Activated T-helper 9 cell treated with anti-CD3 and anti-CD28 coated beads, Interleukin-2, amount 50 U/mL, for 16 hours (primary cell): Measurements from ENCODE around the gene BRD1.
"Not testable (repeated sequence)": the region's sequence is repeated elsewhere in the genome, so short reads cannot be mapped to it uniquely, and the experiment has no call there.

Experiments used
- DNase-seq: peaks from one replicate; pipeline ENCODE4 v3.0.0-alpha.2; 2020; ENCODE audit warnings: low read depth

The BRD1 gene

GRCh38 chr22:49853981-49854831 lies 26.5 kb upstream of the BRD1 start:
- no peak for DNase-seq

DNA sequence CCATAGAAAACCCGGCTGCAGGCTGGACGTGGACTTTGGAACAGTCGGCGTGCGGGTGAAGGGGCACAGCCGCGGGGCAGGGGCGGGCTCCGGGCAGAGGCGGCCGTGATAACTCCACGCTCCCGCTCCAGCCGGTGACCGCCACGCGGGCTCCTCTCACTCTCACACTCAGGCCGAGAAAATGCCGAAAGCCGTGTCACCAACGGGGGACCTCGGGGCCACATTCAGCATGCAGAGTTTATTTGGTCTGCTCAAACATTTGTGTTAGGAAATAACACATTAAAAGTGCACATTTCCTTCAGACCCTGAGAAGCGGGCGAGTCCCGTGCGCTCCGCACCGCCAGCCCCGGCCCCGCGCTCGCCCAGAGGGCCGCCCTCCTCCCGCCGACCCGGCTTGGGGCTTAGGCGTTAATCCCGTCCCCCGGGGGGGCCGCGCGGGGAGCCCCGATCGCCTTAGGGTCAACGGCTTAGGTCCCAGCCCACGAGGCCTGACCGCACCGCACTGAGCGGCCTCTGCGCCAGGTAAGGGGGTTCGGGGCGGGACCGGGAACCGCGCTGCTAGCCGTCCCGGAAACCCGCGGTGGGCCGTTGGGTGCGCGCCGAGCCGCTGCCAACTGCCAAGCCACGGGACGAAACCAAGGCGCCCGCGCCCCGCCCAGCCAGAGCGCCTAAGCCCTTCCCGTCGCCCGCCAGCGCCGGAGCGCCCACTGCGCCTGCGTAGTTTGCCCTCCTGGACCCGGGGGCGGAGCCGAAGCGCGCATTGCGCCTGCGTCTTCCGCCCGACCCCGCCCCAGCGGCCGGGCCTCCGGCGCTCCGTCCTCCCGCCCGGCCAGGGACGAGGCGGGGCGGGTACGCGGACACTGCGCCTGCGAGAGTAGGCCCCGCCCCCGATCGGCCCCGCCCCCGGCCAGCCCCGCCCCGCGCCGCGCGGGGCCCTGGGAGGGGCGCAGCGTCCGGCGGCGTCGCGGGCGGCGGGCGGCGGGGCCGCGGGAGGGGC lies 25.5 kb upstream of the BRD1 start, which contains the start of gene ZBED4:
Gene ZBED4, plus strand, starts transcription at position 947 of the 997 bp plus-strand sequence. CDS start 29,819 bp downstream, outside the sequence.
- peak; percentile 98 for DNase-seq

DNA sequence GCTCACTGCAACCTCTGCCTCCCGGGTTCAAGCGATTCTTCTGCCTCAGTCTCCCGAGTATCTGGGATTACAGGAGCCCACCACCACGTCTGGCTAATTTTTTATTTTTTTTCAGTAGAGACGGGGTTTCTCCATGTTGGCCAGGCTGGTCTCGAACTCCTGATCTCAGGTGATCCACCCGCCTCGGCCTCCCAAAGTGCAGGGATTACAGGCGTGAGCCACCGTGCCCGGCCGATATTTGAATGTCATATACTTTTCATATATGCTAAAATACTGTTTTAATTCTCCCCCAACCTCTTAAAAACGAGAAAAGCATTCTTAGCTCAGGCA lies 24.9 kb upstream of the BRD1 start:
- not testable (repeated sequence) for DNase-seq

DNA sequence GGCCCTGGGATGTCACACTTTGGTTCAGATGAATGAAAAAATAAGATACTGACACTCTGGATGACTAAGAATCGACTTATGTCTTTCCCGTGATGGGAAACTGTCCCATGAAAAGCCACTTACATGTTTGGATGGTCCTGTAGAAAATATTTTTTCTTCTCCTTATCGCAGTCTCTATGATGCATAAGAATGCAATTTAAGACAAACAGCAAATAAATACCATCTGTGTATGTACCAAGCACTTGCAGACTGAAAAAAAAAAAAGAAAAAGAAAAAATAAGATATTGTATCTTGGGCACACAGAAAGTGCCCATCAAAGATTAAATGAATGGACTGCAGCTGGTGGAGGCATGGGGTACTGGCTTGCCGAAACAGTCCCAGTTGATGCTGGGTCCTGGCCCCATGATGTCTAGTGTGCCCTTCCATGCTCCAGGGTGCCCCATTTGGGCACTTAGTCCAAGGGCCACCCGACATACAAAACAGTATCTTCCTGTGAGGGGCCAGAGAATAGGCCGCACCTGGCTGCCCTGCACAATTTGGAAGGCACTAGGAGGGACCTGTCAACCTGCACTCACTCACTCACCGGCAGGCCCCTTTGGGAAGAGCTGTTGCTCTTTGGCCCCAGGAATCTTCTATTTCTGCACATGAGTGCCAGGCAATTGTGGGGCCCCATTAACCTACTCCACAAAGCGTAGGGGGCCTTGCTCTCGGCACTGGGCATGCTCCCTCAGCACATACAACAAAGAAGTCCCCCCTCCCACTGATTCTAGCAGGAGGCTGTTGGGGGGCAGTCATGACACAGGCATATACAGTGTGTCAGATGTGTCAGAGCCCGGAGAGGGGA lies 23.5 kb upstream of the BRD1 start:
- no peak for DNase-seq

DNA sequence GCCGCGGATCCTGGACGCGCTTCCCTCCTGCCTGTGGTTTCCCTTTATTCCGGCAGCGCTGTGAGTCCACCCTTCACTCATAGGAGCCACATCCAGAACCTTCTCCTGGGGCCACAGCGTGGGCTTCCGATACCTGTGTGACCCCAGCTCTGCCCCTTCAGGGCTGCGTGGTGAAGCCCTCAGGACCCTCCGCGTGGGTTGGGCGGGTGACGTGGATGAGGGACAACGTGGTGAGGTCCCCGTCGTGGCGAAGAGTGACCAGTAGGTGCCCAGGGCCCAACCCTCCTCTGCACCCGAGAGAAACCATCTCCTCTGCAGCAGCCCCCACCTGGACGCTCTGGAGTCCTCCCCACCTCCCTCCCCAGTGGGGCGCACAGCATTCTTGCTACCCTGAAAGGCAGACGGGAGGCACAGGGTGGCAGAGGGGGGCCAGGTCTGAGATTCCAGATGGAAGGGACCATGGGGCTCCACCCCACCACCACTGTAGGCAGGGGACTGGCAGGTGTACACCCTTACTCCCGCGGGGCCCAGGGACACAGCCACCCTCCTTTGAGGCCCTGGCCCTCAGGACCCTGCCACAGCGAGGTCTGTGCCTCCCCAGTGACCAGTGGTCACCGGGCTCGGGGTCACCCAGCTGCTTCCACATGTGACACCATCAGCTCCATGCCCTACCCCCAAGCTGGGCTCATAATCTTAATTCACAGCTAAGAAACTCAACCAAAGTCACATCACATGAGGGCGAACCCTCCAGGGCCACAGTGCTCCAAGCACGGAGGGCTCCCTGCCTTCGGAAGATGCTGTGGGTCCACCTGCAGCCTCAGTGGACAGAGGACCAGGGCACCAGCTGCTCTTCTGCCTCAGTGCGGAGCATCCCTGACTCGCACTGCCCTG lies 22.6 kb upstream of the BRD1 start:
- no peak for DNase-seq

GRCh38 chr22:49849161-49850020 lies 21.7 kb upstream of the BRD1 start:
- DNase-seq: no peak

DNA sequence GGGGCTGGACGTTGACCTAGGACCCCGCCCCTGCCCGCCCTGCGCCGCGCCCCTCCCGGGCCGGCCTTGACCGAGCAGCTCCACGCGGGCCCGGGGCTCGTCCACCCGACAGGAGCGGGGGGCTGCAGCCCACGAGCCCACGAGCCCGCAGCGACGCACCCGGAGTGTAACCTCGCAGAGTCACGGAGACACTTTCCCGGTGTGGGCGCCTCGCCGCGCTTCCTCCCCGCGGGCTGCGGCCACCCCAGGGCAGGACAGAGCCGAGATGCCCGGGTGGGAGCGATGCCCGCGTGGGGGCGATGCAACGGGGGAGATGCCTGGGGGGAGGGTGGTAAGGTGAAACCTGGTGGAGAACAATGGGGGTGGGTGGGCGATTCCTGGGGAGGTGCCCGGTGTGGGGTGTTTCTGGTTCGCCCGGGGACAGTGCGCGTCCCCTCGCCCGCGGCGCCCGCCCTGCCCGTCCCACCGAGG lies 21.1 kb upstream of the BRD1 start:
- no peak for DNase-seq

DNA sequence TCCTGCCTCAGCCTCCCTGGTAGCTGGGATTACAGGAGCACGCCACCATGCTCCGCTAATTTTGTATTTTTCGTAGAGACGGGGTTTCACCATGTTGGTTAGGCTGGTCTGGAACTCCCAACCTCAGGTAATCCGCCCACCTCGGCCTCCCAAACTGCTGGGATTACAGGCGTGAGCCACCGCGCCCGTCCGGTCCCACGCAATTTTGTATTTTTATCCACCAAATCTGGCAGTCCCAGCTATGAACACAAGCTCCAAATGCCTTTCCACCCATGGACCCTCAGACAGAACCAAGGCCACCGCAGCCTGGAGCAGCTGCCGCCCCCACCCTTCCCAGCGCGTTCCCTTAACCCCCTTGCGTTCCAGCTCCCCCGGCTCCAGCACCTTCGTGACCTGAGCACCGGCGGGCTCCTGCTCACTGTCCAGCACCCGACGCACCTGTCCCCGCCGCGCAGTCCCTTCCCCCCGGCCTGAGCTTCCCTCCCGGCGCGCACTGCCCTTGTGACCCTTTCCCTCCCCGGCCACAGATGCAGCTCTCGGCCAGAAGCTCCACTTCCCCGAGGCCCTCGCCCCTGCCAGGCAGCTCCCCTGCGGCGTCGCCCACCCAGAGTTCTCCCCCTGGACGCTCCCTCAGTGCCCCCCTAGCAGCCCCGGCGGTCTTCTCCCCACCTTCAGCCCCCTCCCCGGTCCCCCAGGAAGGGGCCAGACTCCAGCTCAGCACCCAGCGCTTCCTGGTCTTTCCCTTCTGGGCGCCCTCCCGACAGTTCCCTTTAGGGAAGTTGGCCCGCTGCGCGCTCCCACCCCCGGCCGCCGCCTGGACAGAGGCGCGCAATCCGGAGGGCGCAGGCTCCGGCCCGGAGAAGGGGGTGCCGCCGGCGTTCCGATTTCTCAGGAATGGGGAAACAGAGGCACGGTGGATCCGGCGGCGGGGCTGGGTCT lies 20.3 kb upstream of the BRD1 start:
- no peak for DNase-seq

DNA sequence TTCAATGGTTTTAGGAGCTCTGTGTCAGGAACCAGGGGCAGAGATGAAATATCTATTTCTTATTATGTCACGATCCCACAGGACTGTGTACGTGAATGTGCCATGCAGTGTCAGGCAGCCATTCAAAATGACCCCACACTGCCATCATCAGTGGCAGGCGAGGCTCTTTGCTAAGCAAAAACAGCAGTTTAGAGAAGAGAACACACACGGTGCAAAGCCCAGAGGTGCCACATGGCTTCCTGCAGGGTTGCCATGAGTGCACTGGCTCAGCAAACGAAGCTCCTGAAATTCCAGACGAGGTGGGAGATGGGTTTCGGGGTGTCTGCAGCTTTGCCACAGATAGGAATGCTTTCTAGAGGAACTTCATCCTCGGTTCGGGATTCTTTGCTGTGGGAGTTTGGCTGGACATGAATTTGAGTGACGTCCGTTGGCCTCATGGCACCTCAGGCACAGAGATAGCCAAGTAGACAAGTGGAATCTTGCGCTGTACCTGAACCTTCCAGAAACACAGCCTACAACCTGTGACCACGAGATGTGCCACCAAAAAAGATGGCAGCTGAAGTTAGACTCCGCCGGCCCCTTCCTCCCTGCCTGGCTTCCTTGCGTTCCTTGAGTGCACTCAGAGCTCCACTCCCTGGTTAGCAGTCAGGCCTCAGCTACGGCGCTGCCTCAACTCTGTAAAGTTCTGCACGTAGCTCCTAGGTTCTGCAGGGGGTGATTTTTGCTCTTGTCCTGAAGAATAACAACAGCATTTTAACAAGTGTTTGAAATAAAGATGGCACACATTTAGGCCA lies 18.2 kb upstream of the BRD1 start:
- no peak for DNase-seq

DNA sequence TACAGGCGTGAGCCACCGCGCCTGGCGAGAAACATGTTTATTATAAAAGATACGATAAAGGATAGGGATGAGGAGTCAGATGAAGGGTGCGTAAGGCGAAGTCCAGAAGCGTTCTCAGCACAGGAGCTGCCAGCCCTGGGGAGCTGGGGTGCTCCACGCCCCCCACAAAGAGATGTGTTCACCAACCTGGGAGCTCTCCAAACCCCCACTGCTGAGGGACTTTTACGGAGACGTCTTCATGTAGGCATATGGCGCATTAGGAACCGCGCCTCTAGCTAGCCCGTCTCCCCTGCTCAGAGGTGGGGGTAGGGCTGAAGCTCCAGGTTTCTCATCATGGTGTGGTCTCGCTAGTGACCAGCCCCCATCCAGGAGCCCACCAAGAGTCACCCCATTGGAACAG lies 17.6 kb upstream of the BRD1 start:
- no peak for DNase-seq

GRCh38 chr22:49838771-49839717 lies 11.4 kb upstream of the BRD1 start:
- peak; percentile 84 for DNase-seq

- no peak for DNase-seq
Measured at GRCh38 chr22:49833340-49834007, 5.8 kb upstream of the BRD1 start.

GRCh38 chr22:49829044-49829853 lies 1.6 kb upstream of the BRD1 start:
- no peak for DNase-seq

GRCh38 chr22:49828599-49828965 lies 909 bp upstream of the BRD1 start:
- DNase-seq: no peak

DNA sequence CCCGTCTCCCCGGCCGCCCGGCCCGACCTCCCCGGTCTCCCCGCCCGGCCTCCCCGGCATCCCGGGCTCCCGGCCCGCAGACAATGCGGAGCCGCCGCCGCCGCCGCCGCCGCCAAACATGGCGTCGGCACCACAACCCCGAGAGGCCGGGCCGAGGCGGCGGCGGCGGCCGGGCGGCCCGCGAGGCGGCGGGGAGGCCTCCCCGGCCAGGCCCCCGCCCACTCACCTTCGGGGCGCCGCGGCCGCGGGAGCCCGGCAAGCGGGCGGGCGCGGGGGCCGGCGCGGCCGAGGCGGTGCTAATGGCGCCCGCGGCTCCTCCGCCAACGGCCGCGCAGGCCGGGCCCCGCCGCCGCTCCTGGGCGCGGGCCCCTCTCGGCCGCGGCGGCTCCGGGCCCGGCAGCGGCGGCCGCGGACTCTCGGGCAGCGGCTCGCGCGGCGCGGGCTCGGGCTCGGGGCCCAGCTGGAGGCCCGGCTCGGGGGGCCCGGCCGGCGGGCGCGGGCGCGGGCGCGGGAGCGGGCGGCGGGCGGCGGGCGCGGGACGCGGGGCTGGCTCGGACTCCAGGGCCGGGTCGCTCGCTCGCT lies 311 bp downstream of the BRD1 start:
- no peak for DNase-seq
